ENCODE data around the gene MERTK. TPM values are rescaled to one million over a fixed set of nuclear protein-coding genes. Genes with fewer than 3 reads are reported as not detected.

MERTK gene
- total and polyA plus RNA-seq, 2 of the 13 experiments (the other 11 are each of a cell fraction or from before 2014, with no cell fraction given): 37.3 to 44.7 TPM

DNA sequence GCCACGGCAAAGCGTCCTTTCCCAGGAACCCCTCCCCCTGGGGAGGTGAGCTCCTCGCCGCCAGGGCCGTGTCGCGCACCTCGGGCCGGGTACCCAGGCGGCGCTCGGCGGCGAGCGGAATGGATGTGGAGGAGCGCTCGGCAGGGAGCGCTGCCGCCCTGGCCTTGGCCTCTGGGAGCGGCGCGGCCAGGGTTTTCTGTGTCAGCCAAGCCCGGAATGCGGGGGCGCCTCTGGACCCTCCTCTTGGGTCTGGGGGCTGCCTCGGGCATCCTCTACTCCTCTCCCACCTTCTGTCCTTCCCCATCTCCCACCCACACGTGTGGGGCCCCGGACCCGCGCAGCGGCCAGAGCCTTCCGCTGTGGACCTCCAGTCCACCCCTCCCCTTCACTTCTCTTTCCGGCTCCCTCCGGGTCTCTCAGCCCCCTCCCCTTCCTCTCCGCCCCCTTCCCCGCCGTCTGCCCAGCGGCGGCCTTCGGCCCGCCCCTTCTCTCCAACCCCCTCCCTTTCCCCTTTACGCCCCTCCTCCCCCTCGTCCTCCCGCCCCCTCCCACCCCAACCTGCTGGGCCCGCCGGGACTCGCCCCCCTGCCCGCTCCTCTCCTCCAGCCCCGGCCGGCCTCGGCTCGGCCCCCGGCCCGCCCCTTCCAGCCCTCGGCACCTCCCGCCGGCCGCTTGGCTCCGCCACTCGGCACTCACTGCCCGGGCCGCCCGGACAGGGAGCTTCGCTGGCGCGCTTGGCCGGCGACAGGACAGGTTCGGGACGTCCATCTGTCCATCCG lies at the start of gene MERTK (continued):
- TF ChIP-seq NAIF1 (CRISPR knock-in tag; IDR thresholded peaks at IDR 0.05; ENCODE audit: borderline replicate concordance) (peak; percentile 52; the same call in 1 of the 2 replicates), TOE1 (CRISPR knock-in tag; IDR thresholded peaks at IDR 0.05) (peak; percentile 29; the same call in 1 of the 2 replicates), ZNF713 (CRISPR knock-in tag; IDR thresholded peaks at IDR 0.05) (no peak), NR1H2 (CRISPR knock-in tag; IDR thresholded peaks at IDR 0.05; ENCODE audit: borderline replicate concordance, low read depth) (no peak), FOXC1 (CRISPR knock-in tag; IDR thresholded peaks at IDR 0.05; ENCODE audit: borderline replicate concordance) (peak; percentile 75), ARNTL (CRISPR knock-in tag; IDR thresholded peaks at IDR 0.05) (no peak; the same call in 1 of the 2 replicates), EP300 (IDR thresholded peaks at IDR 0.05; ENCODE audit: low read depth in 2 of 2, low read length in 2 of 2) (no peak; a peak in 1 of 4 replicates), EP300 (CRISPR knock-in tag; IDR thresholded peaks at IDR 0.05; ENCODE audit: borderline replicate concordance) (no peak), ZNF792 (CRISPR knock-in tag; IDR thresholded peaks at IDR 0.05) (no peak; the same call in 1 of the 2 replicates), RBFOX2 (IDR thresholded peaks at IDR 0.05; ENCODE audit: low read depth, low read length) (peak; percentile 94), HNRNPLL (IDR thresholded peaks at IDR 0.05; ENCODE audit: low read depth, low read length, poor library complexity, severe bottlenecking) (peak; percentile 77), RFX1 (IDR thresholded peaks at IDR 0.05) (no peak), ELF1 (CRISPR knock-in tag; IDR thresholded peaks at IDR 0.05) (no peak), ZBTB40 (IDR thresholded peaks at IDR 0.05) (no peak), ZBTB40 (CRISPR knock-in tag; IDR thresholded peaks at IDR 0.05) (no peak), ZNF570 (CRISPR knock-in tag; IDR thresholded peaks at IDR 0.05; ENCODE audit: borderline replicate concordance) (no peak), ZNF747 (CRISPR knock-in tag; IDR thresholded peaks at IDR 0.05; ENCODE audit: borderline replicate concordance) (0 out of 2 replicates have a peak, but pooled peaks have one; percentile 14), NFIB (CRISPR knock-in tag; IDR thresholded peaks at IDR 0.05; ENCODE audit: borderline replicate concordance) (no peak), ZNF850 (CRISPR knock-in tag; conservative IDR thresholded peaks at IDR 0.05) (peak; percentile 85; the same call in 1 of the 2 replicates), GATAD2A (CRISPR knock-in tag; IDR thresholded peaks at IDR 0.05) (peak; percentile 56)
- TF ChIP-seq, protein P1, sequence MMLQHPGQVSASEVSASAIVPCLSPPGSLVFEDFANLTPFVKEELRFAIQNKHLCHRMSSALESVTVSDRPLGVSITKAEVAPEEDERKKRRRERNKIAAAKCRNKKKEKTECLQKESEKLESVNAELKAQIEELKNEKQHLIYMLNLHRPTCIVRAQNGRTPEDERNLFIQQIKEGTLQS (CRISPR knock-in tag; IDR thresholded peaks at IDR 0.05): peak; percentile 56; the same call in 1 of the 2 replicates
